GM12878 (cell line): ENCODE data around the gene B4GALT5. TPM values are rescaled to one million over a fixed set of nuclear protein-coding genes. Genes with fewer than 3 reads are reported as not detected.

ENCODE experiments used
- ATAC-seq: fragments of 200-7000 bp; cut with Tn5 transposase; 3 replicates; pipeline ENCODE4 v1.9.1; 2020; ENCODE audit warnings: mild to moderate bottlenecking, moderate library complexity
- BruUV-seq: library from RNA; stranded (reverse); fragments of 400-500 nt; replicated peaks from 2 replicates; lab custom pipeline; 2021; lab: Mats Ljungman, UMichigan
- CTCF ChIA-PET: fragments of 300-600 bp; sonication (Branson Sonifier 250); formaldehyde crosslinking; extraction: SDS; loops from one replicate; lab custom pipeline; 2021; ENCODE audit warnings: inconsistent platforms; lab: Yijun Ruan, JAX
- POLR2A ChIA-PET: fragments of 350-600 bp; formaldehyde crosslinking; extraction: SDS; loops from one replicate; lab custom pipeline; 2021; ENCODE audit warnings: inconsistent platforms; lab: Charles Lee
- RAD21 ChIA-PET: fragments of 300-600 bp; sonication (Branson Sonifier 250); formaldehyde crosslinking; loops from one replicate; lab custom pipeline; 2023; ENCODE audit warnings: antibody characterized with exemption; ENCODE audit not compliant: unreplicated experiment; lab: Charles Lee
- SMC1A ChIA-PET: fragments of 300-600 bp; sonication (Branson Sonifier 250); formaldehyde crosslinking; loops from one replicate; lab custom pipeline; 2023; ENCODE audit not compliant: unreplicated experiment, uncharacterized antibody; lab: Charles Lee
- DNase-seq: peaks from one replicate; pipeline ENCODE4 v3.0.0-alpha.2; 2011; ENCODE audit warnings: low read depth, low spot score
- FAIRE-seq: peaks from 3 replicates; lab custom pipeline; 2011; peaks lifted over from hg19 to GRCh38; lab: Jason Lieb, UNC
- H2AFZ ChIP-seq: 2 replicates; pipeline ENCODE4 v1.6.0; 2011; ENCODE audit warnings: low read depth, low read length, control low read depth; ENCODE audit not compliant: control insufficient read depth
- H3K27ac ChIP-seq: 2 replicates; pipeline ENCODE4 v1.5.1; 2011; ENCODE audit warnings: control low read depth; ENCODE audit not compliant: control insufficient read depth, insufficient read depth
- H3K27me3 ChIP-seq, 2 experiments: replicated peaks in 1 of 2; 2 replicates each; pipeline versions ENCODE4 v1.6.0 to v1.6.1; 2011; ENCODE audit warnings: low read length in 1 of 2; ENCODE audit not compliant: control insufficient read depth in 2 of 2, insufficient read depth in 2 of 2
- H3K36me3 ChIP-seq, 2 experiments: 2 replicates each; pipeline ENCODE4 v1.5.1; 2011; ENCODE audit warnings: low read length in 1 of 2; ENCODE audit not compliant: control insufficient read depth in 2 of 2, insufficient read depth in 2 of 2
- H3K4me1 ChIP-seq: 2 replicates; pipeline ENCODE4 v1.6.1; 2011; ENCODE audit warnings: mild to moderate bottlenecking, low read length, moderate library complexity, mixed read lengths; ENCODE audit not compliant: control insufficient read depth, insufficient read depth
- H3K4me2 ChIP-seq: 2 replicates; pipeline ENCODE4 v1.6.0; 2011; ENCODE audit warnings: control low read depth; ENCODE audit not compliant: control insufficient read depth, insufficient read depth
- H3K4me3 ChIP-seq: fragments of 200-600 bp; sonication (generic); 2 replicates; pipeline ENCODE4 v1.5.1; 2016
- H3K79me2 ChIP-seq: 2 replicates; pipeline ENCODE4 v1.6.0; 2011; ENCODE audit warnings: low read length; ENCODE audit not compliant: control insufficient read depth, insufficient read depth
- H3K9ac ChIP-seq: 2 replicates; pipeline ENCODE4 v1.8.0; 2011; ENCODE audit warnings: low read length, control low read depth, mixed read lengths; ENCODE audit not compliant: control insufficient read depth, insufficient read depth
- H3K9me3 ChIP-seq: replicated peaks from 3 replicates; pipeline ENCODE4 v1.5.1; 2011; ENCODE audit warnings: mild to moderate bottlenecking, low read length; ENCODE audit not compliant: control insufficient read depth, insufficient read depth
- H4K20me1 ChIP-seq: 2 replicates; pipeline ENCODE4 v1.6.0; 2011; ENCODE audit not compliant: control insufficient read depth, insufficient read depth
- FOXK2 ChIP-seq: fragments of 450-650 bp; IDR thresholded peaks from 2 replicates; pipeline ENCODE4 v1.6.1; 2017; ENCODE audit warnings: mild to moderate bottlenecking, moderate library complexity
- HCFC1 ChIP-seq: fragments of 150-350 bp; IDR thresholded peaks from 2 replicates; pipeline ENCODE4 v1.6.1; 2014; ENCODE audit warnings: low read length
- NBN ChIP-seq: fragments of 450-650 bp; IDR thresholded peaks from 2 replicates; pipeline ENCODE4 v1.6.1; 2016
- PML ChIP-seq: IDR thresholded peaks from 2 replicates; pipeline ENCODE4 v1.6.1; 2012; ENCODE audit warnings: low read length, inconsistent platforms
- SP1 ChIP-seq: IDR thresholded peaks from one replicate; pipeline ENCODE4 v1.6.1; 2011; ENCODE audit warnings: low read depth, low read length
- SPI1 ChIP-seq: IDR thresholded peaks from 2 replicates; pipeline ENCODE4 v1.6.1; 2011; ENCODE audit warnings: low read depth, mild to moderate bottlenecking, low read length, moderate library complexity, borderline replicate concordance; ENCODE audit not compliant: insufficient read depth
- ZNF622 ChIP-seq: fragments of 450-650 bp; IDR thresholded peaks from 2 replicates; pipeline ENCODE4 v1.6.1; 2017; ENCODE audit warnings: mild to moderate bottlenecking, inconsistent platforms
- ZNF687 ChIP-seq: fragments of 450-650 bp; IDR thresholded peaks from 2 replicates; pipeline ENCODE4 v1.6.1; 2017; ENCODE audit warnings: mild to moderate bottlenecking, moderate library complexity
- WGBS: methylation state at CpG from one replicate; pipeline ENCODE4 v1.1.6; 2016; ENCODE audit warnings: low lambda C conversion rate; ENCODE audit not compliant: insufficient replicate concordance, insufficient coverage; ENCODE audit errors: missing lambda C conversion rate; 5-methylcytosine and 5-hydroxymethylcytosine counted together
- in situ Hi-C: fragments of 300-500 bp; cut with MboI; formaldehyde crosslinking; loops from 9 replicates; pipeline ENCODE4 v1.14.3; 2018; ENCODE audit warnings: mixed read lengths
- intact Hi-C: fragments of 100-400 bp; cut with micrococcal nuclease; formaldehyde crosslinking; loops from one replicate; pipeline ENCODE4 v1.14.2; 2022; ENCODE audit not compliant: unreplicated experiment
- polyA plus RNA-seq, 11 experiments: library from polyadenylated mRNA; depleted of rRNA in 4 of 11; unstranded in 6 of 11; stranded (reverse) in 5 of 11; fragments of >200 nt; fragmentation: Nextera tagmentation in 4 of 11; fragmentation: Illumina TruSeq in 1 of 11; extraction: Ambion mirVana in 4 of 11; extraction: Trizol in 1 of 11; gene quantifications; 1 replicate in 1 of 11; 2 replicates in 10 of 11; pipeline versions ENCODE4 v1.2.1 to v1.2.3, GENCODE V29; 2011 to 2016; ENCODE audit warnings: inconsistent platforms in 2 of 11, missing spikeins in 2 of 11, low read depth in 1 of 11
- total RNA-seq, 4 experiments: library from RNA; depleted of rRNA in 3 of 4; stranded (reverse); fragments of >200 nt in 3 of 4; fragmentation: Illumina TruSeq in 1 of 4; extraction: Trizol in 1 of 4; gene quantifications; 2 replicates each; pipeline versions ENCODE4 v1.2.1 to v1.2.3, GENCODE V29; 2013 to 2021
- TF ChIP-seq, protein P1 (sequence below): IDR thresholded peaks from 2 replicates; pipeline ENCODE4 v1.6.1; 2012; ENCODE audit warnings: low read depth, low read length, improper control_type of control experiment

B4GALT5 gene
- total and polyA plus RNA-seq, 10 of the 15 experiments (the other 5 are each of a cell fraction or from before 2014, with no cell fraction given) = 2.0 to 55.5 (median 20.2) TPM

GRCh38 chr20:49757597-49757996 is 43.9 kb upstream of the B4GALT5 start (continued):
- TF ChIP-seq, protein P1, sequence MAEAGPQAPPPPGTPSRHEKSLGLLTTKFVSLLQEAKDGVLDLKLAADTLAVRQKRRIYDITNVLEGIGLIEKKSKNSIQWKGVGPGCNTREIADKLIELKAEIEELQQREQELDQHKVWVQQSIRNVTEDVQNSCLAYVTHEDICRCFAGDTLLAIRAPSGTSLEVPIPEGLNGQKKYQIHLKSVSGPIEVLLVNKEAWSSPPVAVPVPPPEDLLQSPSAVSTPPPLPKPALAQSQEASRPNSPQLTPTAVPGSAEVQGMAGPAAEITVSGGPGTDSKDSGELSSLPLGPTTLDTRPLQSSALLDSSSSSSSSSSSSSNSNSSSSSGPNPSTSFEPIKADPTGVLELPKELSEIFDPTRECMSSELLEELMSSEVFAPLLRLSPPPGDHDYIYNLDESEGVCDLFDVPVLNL = no peak
- TF ChIP-seq ZNF622 (no peak), NBN (no peak), ZNF687 (no peak), SPI1 (no peak), PML (no peak), HCFC1 (no peak), FOXK2 (no peak)

- RAD21 ChIA-PET = interaction anchor here (1.1 kb wide), 1 partner anchor 47 kb away, joined by 3 read pairs; no protein-coding TSS in a partner anchor
- no peak for TF ChIP-seq SP1
- TF ChIP-seq, all 136 proteins: peak for 0
- H3K4me2 ChIP-seq = no peak overlapping the region
- WGBS = 90% methylated on average over 2 of the region's 2 CpGs
- no peaks in the 10 kb centered on the region for H3K27me3 ChIP-seq
- no peak overlapping the region for H3K27ac ChIP-seq
- CTCF ChIA-PET = no interaction called here
- no TSS peak for BruUV-seq
- POLR2A ChIA-PET = interaction anchor here (0.5 to 0.7 kb wide), 2 partner anchors 9 to 51 kb away, joined by 3 read pairs; no protein-coding TSS in a partner anchor
- no peaks in the 10 kb centered on the region for H3K36me3 ChIP-seq
- H3K9me3 ChIP-seq = no peaks in the 10 kb centered on the region; the same call in 2 of the 3 replicates
- no peak for ATAC-seq
- H3K9ac ChIP-seq = no peak overlapping the region
- intact Hi-C loops (no loop called here), in situ Hi-C loops (no loop called here)
- FAIRE-seq = no peak
- H3K79me2 ChIP-seq = no peaks in the 10 kb centered on the region
- H2AFZ ChIP-seq = no peak overlapping the region
- H3K4me1 ChIP-seq = peaks cover 4% of the 10 kb centered on the region
- H3K4me3 ChIP-seq = no peak overlapping the region
- SMC1A ChIA-PET = no interaction called here
- DNase-seq = no peak
- no peaks in the 10 kb centered on the region for H4K20me1 ChIP-seq
Measured at GRCh38 chr20:49756241-49756640, 42.6 kb upstream of the B4GALT5 start.
